Activated naive CD4-positive, alpha-beta T cell treated with anti-CD3 and anti-CD28 coated beads for 36 hours (primary cell): ENCODE results near the gene PTPRM. TPM values are rescaled to one million over a fixed set of nuclear protein-coding genes. Genes with fewer than 3 reads are reported as not detected.

Source experiments
- CTCF ChIA-PET: fragments of 350-600 bp; sonication (Branson Sonifier 250); formaldehyde crosslinking; loops from one replicate; lab custom pipeline; 2021; ENCODE audit warnings: antibody characterized with exemption; lab: Charles Lee
- DNase-seq: peaks from one replicate; pipeline ENCODE4 v3.0.0-alpha.2; 2020
- H3K27ac Mint-ChIP-seq: one replicate; pipeline ENCODE4 v1.8.0; 2021; ENCODE audit warnings: mild to moderate bottlenecking, mixed read lengths
- H3K27me3 Mint-ChIP-seq: one replicate; pipeline ENCODE4 v1.8.0; 2021; ENCODE audit warnings: low read depth, mixed read lengths
- H3K36me3 Mint-ChIP-seq: one replicate; pipeline ENCODE4 v1.8.0; 2021; ENCODE audit warnings: low read depth, mixed read lengths
- H3K4me1 Mint-ChIP-seq: one replicate; pipeline ENCODE4 v1.8.0; 2021; ENCODE audit warnings: low read depth, mixed read lengths
- H3K4me3 Mint-ChIP-seq: one replicate; pipeline ENCODE4 v1.8.0; 2021; ENCODE audit warnings: mild to moderate bottlenecking, moderate library complexity, mixed read lengths
- H3K9me3 Mint-ChIP-seq: one replicate; pipeline ENCODE4 v1.8.0; 2021; ENCODE audit warnings: mixed read lengths
- intact Hi-C: fragments of 100-400 bp; cut with micrococcal nuclease; formaldehyde crosslinking; loops from one replicate; pipeline ENCODE4 v1.15.1; 2023
- total RNA-seq, 2 experiments: library from RNA; stranded (reverse); gene quantifications; one replicate each; pipeline ENCODE4 v1.2.3, GENCODE V29; 2021

The PTPRM gene
- total RNA-seq, 2 experiments from 2014 or later, result 4.3 to 6.1 TPM

DNA sequence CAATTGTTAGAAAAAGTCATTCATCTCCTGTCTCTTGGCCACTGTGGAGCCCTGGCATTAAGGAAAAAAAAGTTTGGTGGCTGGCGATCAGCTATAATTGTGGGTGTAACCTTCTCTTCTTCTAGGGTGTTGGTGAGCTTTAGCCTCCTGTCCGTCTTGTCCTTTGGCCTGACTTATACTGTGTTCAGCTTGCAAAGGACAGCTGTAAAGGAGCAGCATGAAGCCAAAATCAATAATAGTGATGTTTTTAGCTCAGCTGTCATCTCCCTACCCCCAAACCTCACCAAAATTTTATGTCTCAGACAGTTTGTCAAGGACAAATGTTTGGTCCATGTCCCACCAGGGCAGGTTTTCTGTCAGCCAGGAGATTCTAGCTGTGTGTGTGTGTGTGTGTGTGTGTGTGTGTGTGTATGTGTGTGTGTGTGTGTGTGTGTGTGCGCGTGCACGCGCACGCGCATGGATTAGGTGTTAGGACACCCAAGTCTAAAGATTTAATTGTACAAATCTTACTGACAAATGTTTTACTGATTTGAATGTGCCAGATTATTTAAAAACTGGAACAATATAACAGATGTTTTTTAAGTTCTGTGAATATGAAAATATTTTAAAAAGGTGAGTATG, 109.2 kb downstream of the PTPRM start:
- Mint-ChIP-seq H3K27ac (no peak overlapping the region), H3K27me3 (no peaks in the 10 kb centered on the region), H3K4me1 (no peaks in the 10 kb centered on the region), H3K36me3 (no peaks in the 10 kb centered on the region), H3K9me3 (no peaks in the 10 kb centered on the region), H3K4me3 (no peak overlapping the region)
- DNase-seq, result no peak
- CTCF ChIA-PET, result no interaction called here
- intact Hi-C loops, result no loop called here

DNA sequence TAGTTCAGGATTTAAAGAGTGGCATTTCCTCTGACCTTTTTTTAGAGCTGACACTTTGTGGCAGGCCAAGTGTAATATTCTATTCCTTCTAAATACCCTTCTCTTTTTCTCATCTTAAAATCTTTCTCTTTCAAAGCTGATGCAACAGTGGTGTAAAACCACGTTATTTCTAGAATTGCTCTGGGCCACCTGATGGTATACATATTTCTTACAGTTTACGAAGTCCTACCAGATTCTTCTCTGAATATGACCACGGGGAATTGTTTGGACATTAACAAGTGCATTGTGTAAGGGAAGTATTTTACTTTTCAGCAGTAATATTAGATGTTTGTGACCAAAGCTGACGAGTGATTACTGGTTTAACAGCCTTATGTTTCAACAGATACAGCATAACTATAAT, 109.9 kb downstream of the PTPRM start:
- Mint-ChIP-seq H3K4me1 (no peaks in the 10 kb centered on the region), H3K4me3 (no peak overlapping the region), H3K27me3 (no peaks in the 10 kb centered on the region), H3K27ac (no peak overlapping the region), H3K9me3 (no peaks in the 10 kb centered on the region), H3K36me3 (no peaks in the 10 kb centered on the region)
- DNase-seq, result no peak
- intact Hi-C loops, result no loop called here
- CTCF ChIA-PET, result no interaction called here

DNA sequence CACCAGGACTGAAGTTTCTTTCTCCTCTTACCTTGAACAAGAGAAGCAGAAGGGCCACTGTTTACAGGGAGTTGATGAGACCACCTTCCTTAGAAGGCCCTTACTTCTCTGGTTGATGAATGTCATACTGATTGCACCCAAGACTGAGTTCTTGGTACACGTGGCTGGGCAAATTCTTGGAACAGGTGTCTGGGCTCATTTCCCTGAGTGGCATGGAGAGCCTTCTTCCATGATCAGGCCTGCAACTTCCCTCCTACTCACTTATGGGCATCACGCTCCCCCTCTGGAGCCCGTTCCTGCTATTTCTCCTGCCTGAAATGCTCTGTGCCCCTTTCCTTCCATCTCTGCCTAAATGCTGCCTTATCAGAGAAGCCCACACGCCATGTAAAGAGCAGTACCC, 110.3 kb downstream of the PTPRM start:
- CTCF ChIA-PET, result no interaction called here
- Mint-ChIP-seq H3K4me1 (no peaks in the 10 kb centered on the region), H3K9me3 (no peaks in the 10 kb centered on the region), H3K4me3 (no peak overlapping the region), H3K27ac (no peak overlapping the region), H3K27me3 (no peaks in the 10 kb centered on the region), H3K36me3 (no peaks in the 10 kb centered on the region)
- intact Hi-C loops, result no loop called here
- no peak for DNase-seq

DNA sequence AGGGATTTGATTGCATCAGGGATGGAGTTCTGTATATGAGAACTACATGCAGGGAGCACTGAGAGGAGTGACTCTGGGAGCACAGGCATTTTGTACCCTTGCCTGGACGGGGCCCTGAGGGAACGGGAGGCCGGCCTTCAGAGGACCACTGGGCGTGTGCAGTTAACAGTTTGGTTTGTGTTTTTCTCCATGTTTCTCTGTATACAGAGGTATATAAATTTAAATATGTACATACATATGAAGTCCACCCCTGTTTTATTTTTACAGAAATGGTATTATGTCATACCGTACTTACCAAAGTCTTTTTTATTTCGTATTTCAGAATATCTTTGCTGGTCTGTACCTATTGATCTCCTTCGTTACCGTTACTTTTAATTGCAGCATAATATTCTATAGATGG, 111.3 kb downstream of the PTPRM start:
- CTCF ChIA-PET, result no interaction called here
- intact Hi-C loops, result no loop called here
- no peaks in the 10 kb centered on the region for H3K27me3 Mint-ChIP-seq
- H3K27ac Mint-ChIP-seq, result no peak overlapping the region
- no peaks in the 10 kb centered on the region for H3K36me3 Mint-ChIP-seq
- no peak overlapping the region for H3K4me3 Mint-ChIP-seq
- DNase-seq, result no peak
- no peaks in the 10 kb centered on the region for H3K9me3 Mint-ChIP-seq
- no peaks in the 10 kb centered on the region for H3K4me1 Mint-ChIP-seq

DNA sequence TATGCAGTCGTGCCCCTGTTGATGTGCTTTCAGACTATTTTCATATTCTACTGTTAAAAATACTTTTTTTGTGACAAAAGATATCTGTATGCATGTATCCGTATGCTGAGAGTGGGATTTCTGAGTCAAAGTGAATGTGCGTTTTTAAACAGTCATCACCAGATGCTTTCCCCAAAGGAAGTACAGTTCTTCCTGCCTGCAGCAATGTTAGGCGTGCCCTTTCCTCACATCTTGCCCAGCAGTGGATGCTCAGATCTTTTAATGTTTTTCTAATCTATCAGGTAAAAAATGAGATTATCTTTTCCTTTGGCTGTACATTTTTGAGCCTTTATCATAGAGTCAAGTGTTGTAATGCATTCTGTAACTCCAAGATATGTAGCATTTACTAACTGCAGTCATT, 111.7 kb downstream of the PTPRM start:
- no peaks in the 10 kb centered on the region for H3K27me3 Mint-ChIP-seq
- DNase-seq, result no peak
- H3K4me1 Mint-ChIP-seq, result no peaks in the 10 kb centered on the region
- H3K27ac Mint-ChIP-seq, result no peak overlapping the region
- H3K9me3 Mint-ChIP-seq, result no peaks in the 10 kb centered on the region
- no peak overlapping the region for H3K4me3 Mint-ChIP-seq
- CTCF ChIA-PET, result no interaction called here
- intact Hi-C loops, result no loop called here
- H3K36me3 Mint-ChIP-seq, result no peaks in the 10 kb centered on the region

DNA sequence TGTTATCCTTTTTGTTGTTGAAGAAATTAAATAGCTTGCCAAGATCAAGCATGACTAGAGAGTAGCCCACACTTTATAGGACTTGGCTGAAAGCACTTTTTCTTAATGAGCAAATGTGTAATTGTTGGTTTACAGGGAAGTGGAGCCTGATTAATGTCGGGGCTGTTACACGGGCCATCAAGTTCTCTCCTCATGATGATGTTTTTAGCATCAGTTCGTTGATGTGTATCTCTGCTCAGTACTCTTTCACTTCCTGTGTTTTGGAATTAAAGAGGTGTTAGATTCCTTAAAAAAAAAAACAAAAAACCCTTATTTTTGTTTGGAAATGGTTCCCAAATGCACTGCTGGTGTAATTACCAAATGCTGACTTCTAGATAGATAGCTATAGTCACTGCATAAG, 114.2 kb downstream of the PTPRM start:
- no peak for DNase-seq
- Mint-ChIP-seq H3K4me1 (no peaks in the 10 kb centered on the region), H3K27ac (no peak overlapping the region), H3K36me3 (no peaks in the 10 kb centered on the region), H3K27me3 (no peaks in the 10 kb centered on the region), H3K9me3 (no peaks in the 10 kb centered on the region), H3K4me3 (no peak overlapping the region)
- intact Hi-C loops, result no loop called here
- CTCF ChIA-PET, result no interaction called here

DNA sequence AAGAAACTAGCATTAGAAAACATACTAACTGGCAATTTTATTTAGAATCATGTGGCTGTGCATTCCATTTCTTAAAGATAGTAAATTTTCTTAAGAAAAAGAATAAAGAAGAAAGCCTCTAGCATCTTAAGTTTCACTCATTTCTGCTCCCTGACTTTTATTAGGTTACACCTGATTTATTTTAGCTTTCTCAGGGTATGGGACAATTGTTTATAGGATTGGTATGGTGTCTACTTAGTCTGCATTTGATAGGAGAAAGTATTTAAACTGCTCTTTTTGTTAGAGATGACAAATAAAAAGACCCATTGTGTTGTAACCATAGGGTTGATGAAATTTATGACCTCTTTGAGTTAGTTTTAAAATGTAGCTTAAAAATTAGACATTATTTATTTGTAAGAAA, 115.2 kb downstream of the PTPRM start:
- CTCF ChIA-PET, result no interaction called here
- H3K4me1 Mint-ChIP-seq, result no peaks in the 10 kb centered on the region

DNA sequence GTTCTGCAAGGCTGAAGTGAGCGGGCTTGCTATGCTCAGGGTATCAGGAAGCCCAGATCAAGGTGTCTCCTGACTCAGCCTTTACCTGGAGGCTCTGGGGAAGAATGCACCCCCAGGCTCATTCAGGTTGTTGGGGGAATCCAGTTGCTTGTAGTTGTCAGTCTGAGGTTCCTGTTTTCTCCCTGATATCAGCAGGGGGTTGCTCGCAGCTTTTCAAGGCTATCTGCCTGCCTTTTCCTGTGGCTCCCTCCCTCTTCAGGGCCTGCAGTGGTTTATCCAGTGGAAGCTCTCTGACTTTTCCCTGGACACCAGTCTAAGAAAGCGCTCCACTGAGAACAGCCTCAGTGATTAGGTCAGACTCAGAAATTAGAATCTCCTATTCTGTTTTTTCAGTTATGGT, 116.6 kb downstream of the PTPRM start:
- CTCF ChIA-PET, result no interaction called here
- H3K9me3 Mint-ChIP-seq, result no peaks in the 10 kb centered on the region
- DNase-seq, result no peak
- no peaks in the 10 kb centered on the region for H3K4me1 Mint-ChIP-seq
- no peak overlapping the region for H3K27ac Mint-ChIP-seq
- intact Hi-C loops, result no loop called here
- no peak overlapping the region for H3K4me3 Mint-ChIP-seq
- H3K36me3 Mint-ChIP-seq, result no peaks in the 10 kb centered on the region
- no peaks in the 10 kb centered on the region for H3K27me3 Mint-ChIP-seq

More for the DNA sequence above, 115.2 kb downstream of the PTPRM start:
- no peak for DNase-seq
- Mint-ChIP-seq H3K27me3 (no peaks in the 10 kb centered on the region), H3K36me3 (no peaks in the 10 kb centered on the region), H3K9me3 (no peaks in the 10 kb centered on the region), H3K4me3 (no peak overlapping the region), H3K27ac (no peak overlapping the region)
- intact Hi-C loops, result no loop called here

DNA sequence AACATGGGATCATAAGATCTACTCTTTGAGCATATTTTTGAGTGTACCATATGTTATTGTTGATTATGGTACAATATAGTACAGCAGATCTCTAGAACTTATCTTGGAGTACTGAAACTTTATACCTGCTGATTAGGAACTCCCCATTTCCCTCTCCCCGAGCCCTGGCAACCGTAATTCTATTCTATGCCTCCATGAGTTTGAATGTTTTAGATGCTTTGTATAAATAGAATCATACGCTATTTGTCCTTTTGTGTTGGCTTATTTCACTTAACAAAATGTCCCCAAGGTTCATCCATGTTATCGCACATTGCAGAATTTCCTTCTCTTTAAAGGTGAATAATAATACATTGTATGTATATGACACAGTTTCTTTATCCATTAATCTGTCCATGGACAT, 117.2 kb downstream of the PTPRM start:
- no peaks in the 10 kb centered on the region for H3K4me1 Mint-ChIP-seq
- no peak overlapping the region for H3K27ac Mint-ChIP-seq
- no peaks in the 10 kb centered on the region for H3K9me3 Mint-ChIP-seq
- CTCF ChIA-PET, result no interaction called here
- H3K4me3 Mint-ChIP-seq, result no peak overlapping the region
- H3K36me3 Mint-ChIP-seq, result no peaks in the 10 kb centered on the region
- H3K27me3 Mint-ChIP-seq, result no peaks in the 10 kb centered on the region
- intact Hi-C loops, result no loop called here
- DNase-seq, result no peak

DNA sequence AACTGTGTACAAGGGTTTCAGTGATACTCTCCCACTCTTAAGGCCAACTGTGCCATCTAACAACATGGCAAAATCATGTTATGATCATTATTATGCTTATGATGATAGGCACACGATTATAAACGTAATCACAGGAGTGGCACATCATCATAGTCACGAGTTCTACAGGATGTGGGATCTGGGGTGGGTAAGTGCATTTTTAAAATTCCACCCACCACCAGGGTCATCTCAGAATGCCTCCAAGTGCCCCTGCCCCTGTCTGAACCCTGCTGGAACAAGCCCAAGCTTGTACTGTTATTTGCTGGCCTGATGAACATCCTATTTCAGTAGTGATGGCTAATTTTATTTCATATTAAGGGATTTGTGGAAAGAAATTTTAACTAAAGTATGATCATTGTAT, 117.8 kb downstream of the PTPRM start:
- CTCF ChIA-PET, result no interaction called here
- H3K27me3 Mint-ChIP-seq, result no peaks in the 10 kb centered on the region
- no peak overlapping the region for H3K27ac Mint-ChIP-seq
- H3K4me3 Mint-ChIP-seq, result no peak overlapping the region
- no peak for DNase-seq
- H3K9me3 Mint-ChIP-seq, result no peaks in the 10 kb centered on the region
- no peaks in the 10 kb centered on the region for H3K4me1 Mint-ChIP-seq
- intact Hi-C loops, result no loop called here
- no peaks in the 10 kb centered on the region for H3K36me3 Mint-ChIP-seq

DNA sequence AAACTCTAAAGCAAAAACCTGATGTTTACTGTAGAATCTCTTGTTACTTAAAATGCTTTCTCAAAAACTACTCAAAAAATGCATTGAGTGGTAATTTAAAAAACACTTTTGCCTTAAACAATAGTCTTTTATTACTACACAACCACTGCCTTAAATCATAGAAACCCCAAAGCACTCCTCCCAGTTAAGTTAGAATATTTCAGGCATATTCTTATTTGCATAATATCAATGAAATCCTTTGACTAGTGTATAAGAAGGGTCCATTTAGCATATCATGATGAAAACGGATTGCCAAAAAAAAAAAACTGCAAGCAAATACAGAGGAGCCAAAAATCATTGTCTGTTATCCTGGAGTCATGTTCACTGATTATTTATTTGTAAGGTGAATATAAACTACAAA, 119.2 kb downstream of the PTPRM start:
- Mint-ChIP-seq H3K4me3 (no peak overlapping the region), H3K27me3 (no peaks in the 10 kb centered on the region), H3K27ac (no peak overlapping the region), H3K36me3 (no peaks in the 10 kb centered on the region), H3K4me1 (no peaks in the 10 kb centered on the region), H3K9me3 (no peaks in the 10 kb centered on the region)
- CTCF ChIA-PET, result no interaction called here
- intact Hi-C loops, result no loop called here
- no peak for DNase-seq

DNA sequence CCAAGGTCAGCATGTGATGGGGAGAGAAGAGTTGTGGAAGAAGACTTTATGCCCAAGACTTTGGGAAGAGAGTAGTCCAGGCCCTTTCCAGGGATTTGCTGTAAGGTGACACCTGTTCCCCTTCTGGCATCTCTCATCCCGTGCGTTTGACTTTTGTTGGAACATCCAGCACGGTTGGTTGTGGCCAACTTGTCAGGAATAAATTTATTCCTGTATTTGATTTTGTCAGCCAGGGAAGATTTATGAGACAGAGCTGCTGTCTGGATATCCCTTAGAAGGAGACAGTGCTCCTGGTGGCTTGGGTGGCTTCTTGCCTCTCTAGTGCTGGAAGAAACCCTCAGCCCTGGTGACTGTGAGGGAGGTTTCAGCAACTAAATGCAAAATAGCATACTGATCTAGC, 121.5 kb downstream of the PTPRM start:
- intact Hi-C loops, result no loop called here
- no peaks in the 10 kb centered on the region for H3K9me3 Mint-ChIP-seq
- H3K27me3 Mint-ChIP-seq, result no peaks in the 10 kb centered on the region
- H3K27ac Mint-ChIP-seq, result no peak overlapping the region
- DNase-seq, result no peak
- no peaks in the 10 kb centered on the region for H3K4me1 Mint-ChIP-seq
- CTCF ChIA-PET, result interaction anchor here (0.6 to 0.7 kb wide), 2 partner anchors 785 to 906 kb away, joined by 4 to 5 read pairs; no protein-coding TSS in a partner anchor
- H3K36me3 Mint-ChIP-seq, result no peaks in the 10 kb centered on the region
- H3K4me3 Mint-ChIP-seq, result no peak overlapping the region

DNA sequence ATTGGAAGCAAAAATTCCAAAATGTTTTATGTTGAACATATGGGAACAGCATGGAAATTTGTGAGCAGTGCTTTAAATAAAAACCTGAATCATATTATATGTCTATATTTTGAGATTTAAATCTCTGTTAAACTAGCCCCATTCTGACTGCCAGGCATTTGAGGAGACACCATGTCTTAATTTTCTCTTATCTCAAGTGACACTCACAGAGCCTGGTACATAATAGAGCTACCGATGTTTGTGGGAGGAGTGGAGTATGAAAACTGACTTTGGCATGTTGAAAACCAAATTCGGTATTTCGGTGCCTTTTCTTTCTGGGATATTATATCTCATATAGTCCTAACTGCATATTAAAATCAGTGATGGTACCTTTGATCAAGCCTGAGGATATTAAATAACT, 124.1 kb downstream of the PTPRM start:
- Mint-ChIP-seq H3K9me3 (no peaks in the 10 kb centered on the region), H3K27me3 (no peaks in the 10 kb centered on the region), H3K36me3 (no peaks in the 10 kb centered on the region), H3K4me1 (no peaks in the 10 kb centered on the region), H3K27ac (no peak overlapping the region), H3K4me3 (no peak overlapping the region)
- intact Hi-C loops, result no loop called here
- CTCF ChIA-PET, result no interaction called here
- no peak for DNase-seq
